Osteocyte (in vitro differentiated cells): ENCODE measurements around the gene DOCK1. TPM values are rescaled to one million over a fixed set of nuclear protein-coding genes. Genes with fewer than 3 reads are reported as not detected.

Experiments used
- DNase-seq: peaks from one replicate; pipeline ENCODE4 v3.0.0; 2021; ENCODE audit warnings: mixed read lengths; ENCODE audit not compliant: unreplicated experiment; ENCODE audit errors: extremely low spot score
- H3K27ac Mint-ChIP-seq: one replicate; pipeline ENCODE4 v1.8.0; 2021; ENCODE audit warnings: mild to moderate bottlenecking, mixed read lengths; ENCODE audit not compliant: unreplicated experiment
- H3K27me3 Mint-ChIP-seq: one replicate; pipeline ENCODE4 v1.8.0; 2021; ENCODE audit warnings: mixed read lengths; ENCODE audit not compliant: unreplicated experiment
- H3K36me3 Mint-ChIP-seq: one replicate; pipeline ENCODE4 v1.8.0; 2021; ENCODE audit warnings: mixed read lengths; ENCODE audit not compliant: unreplicated experiment
- H3K4me1 Mint-ChIP-seq: one replicate; pipeline ENCODE4 v1.8.0; 2021; ENCODE audit warnings: mixed read lengths; ENCODE audit not compliant: unreplicated experiment
- H3K4me3 Mint-ChIP-seq: one replicate; pipeline ENCODE4 v1.8.0; 2021; ENCODE audit warnings: mild to moderate bottlenecking, moderate library complexity, mixed read lengths; ENCODE audit not compliant: unreplicated experiment
- H3K9me3 Mint-ChIP-seq: one replicate; pipeline ENCODE4 v1.8.0; 2021; ENCODE audit warnings: mixed read lengths; ENCODE audit not compliant: unreplicated experiment
- total RNA-seq: library from RNA; stranded (reverse); gene quantifications from 2 replicates; pipeline ENCODE4 v1.2.1, GENCODE V29; 2021
- TF ChIP-seq, protein P1 (sequence below): fragments of 200-600 bp; sonication (generic); IDR thresholded peaks from 2 replicates; pipeline ENCODE4 v1.5.0; 2021; ENCODE audit warnings: antibody characterized with exemption, mild to moderate bottlenecking, moderate library complexity

Gene DOCK1
- total RNA-seq, 1 donor from 2014 or later: 66.3 TPM

DNA sequence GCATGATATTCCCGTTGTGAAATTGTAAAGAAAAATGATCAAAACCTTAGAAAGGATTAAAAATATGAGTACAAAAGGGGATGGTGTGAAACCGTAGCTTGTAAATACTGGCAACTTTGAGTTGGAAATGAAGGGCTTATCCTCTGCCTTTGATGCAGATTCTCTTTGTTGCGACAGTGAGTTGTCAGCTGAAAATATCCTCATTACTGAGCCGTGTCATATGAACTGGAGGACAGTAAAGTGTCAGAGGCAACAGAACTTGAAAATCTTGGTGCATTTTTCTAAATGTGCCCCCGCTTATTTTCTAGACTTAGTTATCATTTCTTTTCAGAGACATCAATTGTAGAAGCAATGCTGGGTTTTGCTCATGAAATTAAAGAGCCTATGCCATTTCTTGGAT is 473.4 kb downstream of the DOCK1 start:
- Mint-ChIP-seq H3K9me3 (no peaks in the 10 kb centered on the region), H3K27ac (no peak overlapping the region), H3K27me3 (no peaks in the 10 kb centered on the region), H3K4me1 (no peaks in the 10 kb centered on the region), H3K4me3 (no peak overlapping the region), H3K36me3 (peaks cover 31% of the 10 kb centered on the region)
- TF ChIP-seq, protein P1, sequence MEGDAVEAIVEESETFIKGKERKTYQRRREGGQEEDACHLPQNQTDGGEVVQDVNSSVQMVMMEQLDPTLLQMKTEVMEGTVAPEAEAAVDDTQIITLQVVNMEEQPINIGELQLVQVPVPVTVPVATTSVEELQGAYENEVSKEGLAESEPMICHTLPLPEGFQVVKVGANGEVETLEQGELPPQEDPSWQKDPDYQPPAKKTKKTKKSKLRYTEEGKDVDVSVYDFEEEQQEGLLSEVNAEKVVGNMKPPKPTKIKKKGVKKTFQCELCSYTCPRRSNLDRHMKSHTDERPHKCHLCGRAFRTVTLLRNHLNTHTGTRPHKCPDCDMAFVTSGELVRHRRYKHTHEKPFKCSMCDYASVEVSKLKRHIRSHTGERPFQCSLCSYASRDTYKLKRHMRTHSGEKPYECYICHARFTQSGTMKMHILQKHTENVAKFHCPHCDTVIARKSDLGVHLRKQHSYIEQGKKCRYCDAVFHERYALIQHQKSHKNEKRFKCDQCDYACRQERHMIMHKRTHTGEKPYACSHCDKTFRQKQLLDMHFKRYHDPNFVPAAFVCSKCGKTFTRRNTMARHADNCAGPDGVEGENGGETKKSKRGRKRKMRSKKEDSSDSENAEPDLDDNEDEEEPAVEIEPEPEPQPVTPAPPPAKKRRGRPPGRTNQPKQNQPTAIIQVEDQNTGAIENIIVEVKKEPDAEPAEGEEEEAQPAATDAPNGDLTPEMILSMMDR: no peak
- DNase-seq: no peak

DNA sequence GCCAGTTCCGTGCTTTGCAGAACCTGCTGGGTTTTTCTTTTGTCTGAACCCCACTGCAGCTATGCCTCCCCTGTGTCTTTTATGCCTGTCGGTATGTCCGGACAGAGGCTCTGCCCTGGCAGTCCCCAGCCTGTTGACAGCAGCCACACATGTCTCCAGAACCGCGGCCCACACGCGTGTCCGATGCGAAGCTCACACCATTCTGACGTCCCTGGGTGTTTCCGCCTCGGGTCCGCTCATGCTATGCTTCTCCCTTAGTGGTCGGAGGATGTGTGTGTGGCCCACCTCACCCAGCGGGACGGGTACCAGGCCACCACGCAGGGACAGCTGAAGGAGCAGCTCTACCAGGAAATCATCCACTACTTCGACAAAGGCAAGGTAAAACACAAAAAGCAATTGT is 479.3 kb downstream of the DOCK1 start:
- no peak for DNase-seq
- Mint-ChIP-seq H3K9me3 (no peaks in the 10 kb centered on the region), H3K27ac (no peak overlapping the region), H3K36me3 (peaks cover 33% of the 10 kb centered on the region), H3K4me3 (no peak overlapping the region), H3K4me1 (peaks cover 7% of the 10 kb centered on the region), H3K27me3 (no peaks in the 10 kb centered on the region)
- TF ChIP-seq, protein P1: no peak

DNA sequence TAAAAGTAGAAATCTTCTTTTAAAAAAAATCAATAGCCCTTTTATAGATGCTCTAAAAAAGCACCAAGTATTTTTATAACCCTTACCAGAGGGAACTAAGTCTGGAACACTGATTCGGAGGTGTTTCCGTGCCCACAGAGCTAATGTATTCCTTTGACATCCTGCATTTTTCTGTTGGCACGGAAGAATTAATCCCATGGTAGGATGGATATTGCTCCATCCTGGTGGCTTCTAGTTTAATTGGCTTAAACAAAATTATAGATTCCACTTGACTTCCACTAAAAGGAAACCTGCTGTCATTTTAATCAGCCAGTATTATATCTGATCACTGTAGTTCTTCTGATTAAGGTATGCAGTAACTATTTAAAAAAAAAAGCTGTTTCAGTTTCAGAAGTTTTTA is 479.8 kb downstream of the DOCK1 start:
- no peak overlapping the region for H3K27ac Mint-ChIP-seq
- no peaks in the 10 kb centered on the region for H3K9me3 Mint-ChIP-seq
- TF ChIP-seq, protein P1: no peak
- peaks cover 7% of the 10 kb centered on the region for H3K4me1 Mint-ChIP-seq
- peaks cover 35% of the 10 kb centered on the region for H3K36me3 Mint-ChIP-seq
- no peak overlapping the region for H3K4me3 Mint-ChIP-seq
- no peaks in the 10 kb centered on the region for H3K27me3 Mint-ChIP-seq
- no peak for DNase-seq

DNA sequence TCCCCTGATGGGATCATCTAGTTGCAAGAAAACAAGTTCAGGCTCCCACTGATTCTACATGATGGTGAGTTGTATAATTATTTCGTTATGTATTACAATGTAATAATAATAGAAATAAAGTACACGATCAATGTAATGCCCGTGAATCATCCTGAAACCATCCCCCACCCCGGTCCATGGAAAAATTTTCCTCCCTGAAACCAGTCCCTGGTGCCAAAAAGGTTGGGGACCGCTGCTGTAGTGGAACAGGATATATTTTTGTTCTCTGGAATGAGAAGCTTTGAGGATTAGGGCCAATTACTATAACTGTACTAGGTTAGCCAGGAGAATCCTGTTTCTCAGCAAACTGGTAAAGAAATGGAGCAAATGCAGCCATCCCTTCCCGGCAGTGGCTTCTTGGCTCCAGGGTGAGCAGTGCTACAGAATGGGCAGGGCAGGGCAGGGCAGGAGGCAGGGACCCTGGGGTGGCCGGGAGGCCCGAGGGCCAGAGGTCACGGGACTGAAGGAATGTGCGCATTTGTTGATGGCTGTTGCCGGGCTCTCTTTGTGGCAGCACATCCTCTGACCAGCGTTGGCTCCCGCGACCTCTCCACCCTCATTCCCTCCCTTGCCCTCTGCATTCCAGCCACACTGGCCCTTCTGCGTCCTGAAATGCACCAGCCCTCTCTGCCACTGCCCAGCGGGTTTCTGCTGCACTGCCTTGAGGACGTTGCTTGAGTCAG is 481.5 kb downstream of the DOCK1 start:
- TF ChIP-seq, protein P1: no peak
- H3K4me1 Mint-ChIP-seq: peaks cover 7% of the 10 kb centered on the region
- no peak overlapping the region for H3K27ac Mint-ChIP-seq
- H3K4me3 Mint-ChIP-seq: no peak overlapping the region
- H3K9me3 Mint-ChIP-seq: no peaks in the 10 kb centered on the region
- no peak for DNase-seq
- H3K27me3 Mint-ChIP-seq: no peaks in the 10 kb centered on the region
- H3K36me3 Mint-ChIP-seq: peaks cover 38% of the 10 kb centered on the region

DNA sequence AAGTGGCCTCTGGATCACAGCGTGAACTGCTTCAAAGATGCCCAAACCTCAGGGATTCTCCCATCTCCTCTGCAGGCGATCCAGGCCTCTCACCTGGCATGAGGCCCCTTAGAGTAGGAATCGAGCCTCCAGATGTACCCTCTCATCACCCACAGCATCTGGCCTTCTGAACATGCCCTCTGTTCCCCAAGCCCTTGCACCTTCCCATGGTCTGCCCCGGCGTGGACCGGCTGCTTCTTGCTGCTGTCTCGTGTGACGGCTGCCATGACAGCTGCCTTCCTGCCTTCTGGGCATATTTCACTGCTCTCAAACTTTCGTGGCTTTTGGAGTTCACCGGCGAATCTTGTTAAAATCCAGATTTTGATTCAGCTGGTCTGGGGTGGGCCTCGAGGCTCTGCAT is 486.6 kb downstream of the DOCK1 start:
- Mint-ChIP-seq H3K27ac (peak overlapping the region; percentile 58), H3K4me1 (peaks cover 13% of the 10 kb centered on the region), H3K9me3 (no peaks in the 10 kb centered on the region), H3K27me3 (no peaks in the 10 kb centered on the region), H3K36me3 (peaks cover 20% of the 10 kb centered on the region), H3K4me3 (no peak overlapping the region)
- DNase-seq: no peak
- TF ChIP-seq, protein P1: no peak
